Liver (tissue), 3 donors: ENCODE data around the gene HEMGN.
"Not testable (repeated sequence)": the region's sequence is repeated elsewhere in the genome, so short reads cannot be mapped to it uniquely, and the experiment has no call there.

Source experiments
- CTCF ChIP-seq: fragments of 150-350 bp; IDR thresholded peaks from 2 replicates; pipeline ENCODE4 v1.5.1; 2017; ENCODE audit warnings: improper control_type of control experiment, low read depth, low read length; ENCODE audit not compliant: missing input control
- FOXA1 ChIP-seq: IDR thresholded peaks from 2 replicates; pipeline ENCODE4 v1.6.1; 2016; ENCODE audit warnings: antibody characterized with exemption
- GABPA ChIP-seq, 2 donors: IDR thresholded peaks in 1 of 2; conservative IDR thresholded peaks in 1 of 2; 2 replicates each; pipeline ENCODE4 v1.6.1; 2016; ENCODE audit warnings: antibody characterized with exemption in 2 of 2, mild to moderate bottlenecking in 1 of 2, moderate library complexity in 1 of 2
- JUND ChIP-seq, 2 donors: IDR thresholded peaks; 2 replicates each; pipeline ENCODE4 v1.6.1; 2016; ENCODE audit warnings: antibody characterized with exemption in 2 of 2
- MAX ChIP-seq: IDR thresholded peaks from 2 replicates; pipeline ENCODE4 v1.6.1; 2016; ENCODE audit warnings: antibody characterized with exemption
- REST ChIP-seq: IDR thresholded peaks from 2 replicates; pipeline ENCODE4 v1.6.1; 2016; ENCODE audit warnings: antibody characterized with exemption, mild to moderate bottlenecking
- SP1 ChIP-seq: IDR thresholded peaks from 2 replicates; pipeline ENCODE4 v1.6.1; 2018; ENCODE audit warnings: antibody characterized with exemption, mild to moderate bottlenecking
- TAF1 ChIP-seq: conservative IDR thresholded peaks from 2 replicates; pipeline ENCODE4 v1.6.1; 2016; ENCODE audit warnings: antibody characterized with exemption, mild to moderate bottlenecking
- YY1 ChIP-seq: IDR thresholded peaks from 2 replicates; pipeline ENCODE4 v1.6.1; 2016; ENCODE audit warnings: antibody characterized with exemption, mild to moderate bottlenecking
- donor health status: healthy.
- donor health status: healthy.

- TF ChIP-seq SP1; REST; CTCF; YY1; GABPA (IDR thresholded peaks at IDR 0.05 in 1 of 2, conservative IDR thresholded peaks at IDR 0.05 in 1 of 2); FOXA1; MAX; TAF1; JUND (IDR thresholded peaks at IDR 0.05): not testable (repeated sequence)
Measured at GRCh38 chr9:97976633-97977032, 38.7 kb upstream of the HEMGN start.
